ENCODE data around the gene PPP1R3F. TPM values are rescaled to one million over a fixed set of nuclear protein-coding genes. Genes with fewer than 3 reads are reported as not detected.

The PPP1R3F gene
- total RNA-seq, 4 donors from 2014 or later: 4.8 to 13.3 (median 5.7) TPM

DNA sequence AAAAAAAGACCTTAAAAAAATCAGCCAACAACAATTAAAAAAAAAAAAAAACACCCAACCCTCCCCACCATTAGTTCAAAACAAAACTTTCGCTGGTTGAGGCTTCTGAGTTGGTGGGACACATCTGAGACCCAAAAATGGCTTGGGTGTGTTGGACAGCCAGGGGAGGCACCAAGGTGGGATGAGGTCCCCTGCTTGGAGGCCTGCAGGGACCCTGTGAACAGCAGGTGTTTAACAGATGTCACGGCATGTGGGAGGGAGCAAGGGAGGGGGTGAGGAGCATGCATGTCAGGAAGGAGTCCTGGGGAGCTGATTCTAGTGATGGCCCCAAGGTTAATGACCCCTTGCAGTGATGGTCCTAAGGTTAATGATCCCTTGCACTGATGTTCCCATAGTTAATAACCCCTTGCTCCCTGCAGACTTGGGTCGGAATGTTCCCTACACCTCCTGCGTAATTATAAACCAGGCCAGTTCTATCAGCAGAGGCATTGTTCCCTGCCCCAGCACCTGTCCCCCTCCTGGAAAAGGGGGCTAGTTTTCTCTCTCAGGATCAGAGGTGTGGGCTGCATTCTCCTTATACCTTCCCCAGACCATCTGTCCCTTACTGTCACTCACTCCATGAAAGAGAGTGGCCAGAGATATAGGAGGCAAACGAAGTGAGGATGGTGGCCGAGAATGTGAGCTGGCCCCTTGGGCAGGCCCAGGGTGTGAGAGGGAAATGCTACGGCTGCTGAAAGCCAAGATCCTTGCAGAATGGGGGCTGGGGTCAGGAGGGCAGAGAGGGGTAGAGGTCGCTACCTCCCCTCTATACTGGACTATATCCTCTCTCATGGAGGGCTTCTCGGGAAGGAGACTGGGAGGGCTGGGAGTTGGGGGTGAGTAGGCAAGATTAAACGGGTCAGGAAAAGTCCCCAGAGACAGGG, 2.8 kb upstream of the PPP1R3F start:
- DNase-seq (ENCODE audit: low spot score in 2 of 2): no peak
- 73% methylated on average over 10 of the region's 10 CpGs for WGBS
- TF ChIP-seq POLR2A (IDR thresholded peaks at IDR 0.05) (no peak), CTCF (IDR thresholded peaks at IDR 0.05) (no peak), EP300 (IDR thresholded peaks at IDR 0.05) (no peak), POLR2AphosphoS5 (IDR thresholded peaks at IDR 0.05) (no peak)
- no peak overlapping the region for H3K27ac ChIP-seq
- no peak overlapping the region for H3K4me3 ChIP-seq
- no peaks in the 10 kb centered on the region for H3K27me3 ChIP-seq
- no peaks in the 10 kb centered on the region for H3K36me3 ChIP-seq
- H3K4me1 ChIP-seq: peaks cover 16% of the 10 kb centered on the region
- no peaks in the 10 kb centered on the region for H3K9me3 ChIP-seq

- Histone ChIP-seq H3K4me1 (peaks cover 33% of the 10 kb centered on the region), H3K9me3 (no peaks in the 10 kb centered on the region), H3K36me3 (no peaks in the 10 kb centered on the region), H3K27ac (peak overlapping the region; percentile 94), H3K27me3 (no peaks in the 10 kb centered on the region), H3K4me3 (peak overlapping the region; percentile 71)
- TF ChIP-seq CTCF (IDR thresholded peaks at IDR 0.05): no peak
- no peak for TF ChIP-seq POLR2A (IDR thresholded peaks at IDR 0.05)
- TF ChIP-seq EP300 (IDR thresholded peaks at IDR 0.05): no peak
- no peak for TF ChIP-seq POLR2AphosphoS5 (IDR thresholded peaks at IDR 0.05)
- no peak for DNase-seq (ENCODE audit: low spot score in 2 of 2)
- WGBS: 29% methylated on average over 4 of the region's 4 CpGs
Measured at GRCh38 chrX:49268702-49269009, 937 bp upstream of the PPP1R3F start.

DNA sequence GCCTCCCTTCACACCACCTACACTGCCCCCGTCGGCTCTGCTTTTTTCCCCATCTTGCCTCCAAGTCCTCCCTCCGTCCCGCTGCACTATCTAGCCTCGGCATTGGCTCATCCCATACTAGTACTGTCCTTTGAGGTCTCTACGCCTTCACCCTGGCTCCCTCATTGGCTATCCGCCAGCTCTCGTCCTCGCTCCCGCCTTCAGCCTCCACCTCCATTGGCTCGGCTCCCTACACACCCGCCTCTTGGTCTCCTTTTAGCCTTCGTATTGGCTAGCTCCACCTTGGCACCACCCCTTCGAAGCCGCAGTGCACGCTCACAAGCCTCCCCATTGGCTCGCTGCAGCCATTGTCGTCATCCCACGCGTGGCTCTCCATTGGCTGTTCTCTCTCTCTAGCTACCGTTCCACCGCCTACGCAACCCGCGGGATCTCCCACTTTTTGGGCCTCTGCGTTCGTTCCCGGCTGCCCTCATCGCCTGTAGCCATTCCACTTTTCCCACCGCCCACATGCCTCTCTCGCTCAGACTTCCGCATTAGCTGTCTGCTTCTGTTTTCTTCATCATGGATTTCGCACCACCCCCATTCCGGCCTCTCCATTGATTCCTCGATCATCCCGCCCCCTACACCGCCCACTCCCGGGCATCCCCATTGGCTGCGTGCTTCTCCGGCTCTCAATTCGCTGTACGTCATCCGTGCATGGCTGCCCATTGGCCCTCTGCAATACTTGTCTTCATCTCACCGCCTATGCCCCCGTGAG, 405 bp upstream of the PPP1R3F start:
- TF ChIP-seq CTCF (IDR thresholded peaks at IDR 0.05) (no peak), EP300 (IDR thresholded peaks at IDR 0.05) (no peak), POLR2AphosphoS5 (IDR thresholded peaks at IDR 0.05) (no peak), POLR2A (IDR thresholded peaks at IDR 0.05) (no peak)
- no peaks in the 10 kb centered on the region for H3K9me3 ChIP-seq
- H3K27me3 ChIP-seq: no peaks in the 10 kb centered on the region
- 41% methylated on average over 45 of the region's 45 CpGs for WGBS
- peak overlapping the region; percentile 71 for H3K4me3 ChIP-seq
- DNase-seq (ENCODE audit: low spot score in 2 of 2): peak; percentile 98 to 99
- peak overlapping the region; percentile 94 for H3K27ac ChIP-seq
- H3K4me1 ChIP-seq: peaks cover 33% of the 10 kb centered on the region
- no peaks in the 10 kb centered on the region for H3K36me3 ChIP-seq

- WGBS: 46% methylated on average over 31 of the region's 66 CpGs
- H3K4me3 ChIP-seq: peak overlapping the region; percentile 71
- peak overlapping the region; percentile 94 for H3K27ac ChIP-seq
- H3K36me3 ChIP-seq: no peaks in the 10 kb centered on the region
- H3K27me3 ChIP-seq: no peaks in the 10 kb centered on the region
- TF ChIP-seq EP300 (IDR thresholded peaks at IDR 0.05) (no peak), CTCF (IDR thresholded peaks at IDR 0.05) (no peak), POLR2A (IDR thresholded peaks at IDR 0.05) (no peak), POLR2AphosphoS5 (IDR thresholded peaks at IDR 0.05) (no peak)
- peaks cover 33% of the 10 kb centered on the region for H3K4me1 ChIP-seq
- no peaks in the 10 kb centered on the region for H3K9me3 ChIP-seq
- DNase-seq (ENCODE audit: low spot score in 2 of 2): peak in 1 of 2 donors; percentile 66
Measured at GRCh38 chrX:49270249-49270921, 792 bp downstream of the PPP1R3F start.

Data from suprapubic skin (tissue), 4 donors.